HEK293 (cell line): ENCODE measurements around the gene C3AR1.

Experiments used
- EGR2 ChIP-seq: fragments of 450-650 bp; formaldehyde crosslinking; IDR thresholded peaks from 2 replicates; pipeline ENCODE4 v1.5.1; 2016; ENCODE audit warnings: low read depth, missing biosample characterization, missing genetic modification characterization
- GLI4 ChIP-seq: fragments of 450-650 bp; formaldehyde crosslinking; IDR thresholded peaks from 2 replicates; pipeline ENCODE4 v1.5.1; 2016; ENCODE audit warnings: missing biosample characterization, missing genetic modification characterization
- GLIS1 ChIP-seq: fragments of 450-650 bp; formaldehyde crosslinking; IDR thresholded peaks from 2 replicates; pipeline ENCODE4 v1.5.1; 2016; ENCODE audit warnings: missing biosample characterization, missing genetic modification characterization
- MEIS1 ChIP-seq: sonication (generic); formaldehyde crosslinking; IDR thresholded peaks from 2 replicates; pipeline ENCODE4 v1.8.1; 2022; ENCODE audit warnings: missing genetic modification reagents, mild to moderate bottlenecking, borderline replicate concordance
- PRDM6 ChIP-seq: fragments of 450-650 bp; formaldehyde crosslinking; IDR thresholded peaks from 2 replicates; pipeline ENCODE4 v1.5.1; 2017; ENCODE audit warnings: missing biosample characterization, missing genetic modification characterization
- SP7 ChIP-seq: fragments of 450-650 bp; formaldehyde crosslinking; IDR thresholded peaks from 2 replicates; pipeline ENCODE4 v1.5.1; 2016; ENCODE audit warnings: missing biosample characterization, missing genetic modification characterization
- YY2 ChIP-seq: fragments of 450-650 bp; formaldehyde crosslinking; IDR thresholded peaks from 2 replicates; pipeline ENCODE4 v1.5.1; 2016; ENCODE audit warnings: missing biosample characterization, missing genetic modification characterization
- ZBTB21 ChIP-seq: fragments of 450-650 bp; formaldehyde crosslinking; IDR thresholded peaks from 2 replicates; pipeline ENCODE4 v1.5.1; 2017; ENCODE audit warnings: missing biosample characterization, missing genetic modification characterization
- ZEB2 ChIP-seq: fragments of 450-650 bp; formaldehyde crosslinking; IDR thresholded peaks from 2 replicates; pipeline ENCODE4 v1.5.1; 2016; ENCODE audit warnings: missing biosample characterization, missing genetic modification characterization
- ZFP37 ChIP-seq: fragments of 450-650 bp; formaldehyde crosslinking; IDR thresholded peaks from 2 replicates; pipeline ENCODE4 v1.5.1; 2016; ENCODE audit warnings: missing biosample characterization, missing genetic modification characterization
- ZNF112 ChIP-seq: fragments of 450-650 bp; formaldehyde crosslinking; IDR thresholded peaks from 2 replicates; pipeline ENCODE4 v1.5.0; 2017; ENCODE audit warnings: missing biosample characterization, missing genetic modification characterization
- ZNF132 ChIP-seq: fragments of 450-650 bp; formaldehyde crosslinking; IDR thresholded peaks from 2 replicates; pipeline ENCODE4 v1.5.1; 2017; ENCODE audit warnings: missing biosample characterization, missing genetic modification characterization, borderline replicate concordance
- ZNF19 ChIP-seq: fragments of 450-650 bp; formaldehyde crosslinking; IDR thresholded peaks from 2 replicates; pipeline ENCODE4; 2016; ENCODE audit warnings: missing biosample characterization, missing genetic modification characterization, low read depth
- ZNF2 ChIP-seq: fragments of 450-650 bp; formaldehyde crosslinking; IDR thresholded peaks from 2 replicates; pipeline ENCODE4 v1.5.1; 2016; ENCODE audit warnings: missing biosample characterization, missing genetic modification characterization
- ZNF202 ChIP-seq: fragments of 450-650 bp; formaldehyde crosslinking; IDR thresholded peaks from 2 replicates; pipeline ENCODE4 v1.5.1; 2016; ENCODE audit warnings: missing biosample characterization, missing genetic modification characterization, borderline replicate concordance
- ZNF23 ChIP-seq: fragments of 450-650 bp; formaldehyde crosslinking; IDR thresholded peaks from 2 replicates; pipeline ENCODE4 v1.5.1; 2016; ENCODE audit warnings: missing biosample characterization, missing genetic modification characterization, borderline replicate concordance
- ZNF248 ChIP-seq: fragments of 450-650 bp; formaldehyde crosslinking; IDR thresholded peaks from 2 replicates; pipeline ENCODE4 v1.5.1; 2017; ENCODE audit warnings: missing biosample characterization, missing genetic modification characterization
- ZNF26 ChIP-seq: fragments of 450-650 bp; formaldehyde crosslinking; IDR thresholded peaks from 2 replicates; pipeline ENCODE4 v1.5.1; 2016; ENCODE audit warnings: missing biosample characterization, missing genetic modification characterization
- ZNF280C ChIP-seq: fragments of 450-650 bp; formaldehyde crosslinking; IDR thresholded peaks from 2 replicates; pipeline ENCODE4 v1.5.1; 2016; ENCODE audit warnings: missing biosample characterization, missing genetic modification characterization
- ZNF426 ChIP-seq: fragments of 450-650 bp; formaldehyde crosslinking; IDR thresholded peaks from 2 replicates; pipeline ENCODE4 v1.5.1; 2017; ENCODE audit warnings: missing biosample characterization, missing genetic modification characterization, mild to moderate bottlenecking, inconsistent platforms, moderate library complexity
- ZNF629 ChIP-seq: fragments of 450-650 bp; formaldehyde crosslinking; IDR thresholded peaks from 2 replicates; pipeline ENCODE4 v1.5.1; 2017; ENCODE audit warnings: missing biosample characterization, missing genetic modification characterization
- ZNF654 ChIP-seq: fragments of 450-650 bp; formaldehyde crosslinking; IDR thresholded peaks from 2 replicates; pipeline ENCODE4 v1.5.1; 2016; ENCODE audit warnings: low read depth, missing biosample characterization, missing genetic modification characterization
- ZNF76 ChIP-seq: fragments of 450-650 bp; formaldehyde crosslinking; IDR thresholded peaks from 2 replicates; pipeline ENCODE4; 2016; ENCODE audit warnings: low read depth, missing biosample characterization, missing genetic modification characterization, borderline replicate concordance
- TF ChIP-seq, protein P1 (sequence below): fragments of 450-650 bp; formaldehyde crosslinking; IDR thresholded peaks from 2 replicates; pipeline ENCODE4 v1.5.1; 2016; ENCODE audit warnings: missing biosample characterization, missing genetic modification characterization
- TF ChIP-seq, protein P2 (sequence below): fragments of 450-650 bp; formaldehyde crosslinking; optimal IDR thresholded peaks from 2 replicates; pipeline ENCODE3; 2016; ENCODE audit warnings: missing biosample characterization, mild to moderate bottlenecking, missing genetic modification characterization
- TF ChIP-seq, protein P3 (sequence below): fragments of 450-650 bp; formaldehyde crosslinking; IDR thresholded peaks from 2 replicates; pipeline ENCODE4 v1.5.1; 2016; ENCODE audit warnings: missing biosample characterization, missing genetic modification characterization, borderline replicate concordance

C3AR1 gene

GRCh38 chr12:8033153-8034044, 32.8 kb downstream of the C3AR1 start (continued):
- TF ChIP-seq ZNF76 (tag by site-specific recombination), result no peak
- no peak for TF ChIP-seq ZNF654 (tag by site-specific recombination)
- TF ChIP-seq SP7, result no peak; the same call in 1 of the 2 replicates
- no peak for TF ChIP-seq PRDM6 (tag by site-specific recombination)
- no peak for TF ChIP-seq MEIS1 (CRISPR knock-in tag)
- TF ChIP-seq ZNF112, result no peak
- TF ChIP-seq ZBTB21 (tag by site-specific recombination), result no peak
- no peak; the same call in 1 of the 2 replicates for TF ChIP-seq ZNF629
- TF ChIP-seq ZNF426, result no peak
- peak; percentile 73 for TF ChIP-seq GLIS1 (tag by site-specific recombination)
- no peak for TF ChIP-seq ZNF248 (tag by site-specific recombination)
- no peak for TF ChIP-seq ZNF26 (tag by site-specific recombination)
- TF ChIP-seq YY2 (tag by site-specific recombination), result no peak
- TF ChIP-seq ZNF202 (tag by site-specific recombination), result no peak
- TF ChIP-seq, protein P1, sequence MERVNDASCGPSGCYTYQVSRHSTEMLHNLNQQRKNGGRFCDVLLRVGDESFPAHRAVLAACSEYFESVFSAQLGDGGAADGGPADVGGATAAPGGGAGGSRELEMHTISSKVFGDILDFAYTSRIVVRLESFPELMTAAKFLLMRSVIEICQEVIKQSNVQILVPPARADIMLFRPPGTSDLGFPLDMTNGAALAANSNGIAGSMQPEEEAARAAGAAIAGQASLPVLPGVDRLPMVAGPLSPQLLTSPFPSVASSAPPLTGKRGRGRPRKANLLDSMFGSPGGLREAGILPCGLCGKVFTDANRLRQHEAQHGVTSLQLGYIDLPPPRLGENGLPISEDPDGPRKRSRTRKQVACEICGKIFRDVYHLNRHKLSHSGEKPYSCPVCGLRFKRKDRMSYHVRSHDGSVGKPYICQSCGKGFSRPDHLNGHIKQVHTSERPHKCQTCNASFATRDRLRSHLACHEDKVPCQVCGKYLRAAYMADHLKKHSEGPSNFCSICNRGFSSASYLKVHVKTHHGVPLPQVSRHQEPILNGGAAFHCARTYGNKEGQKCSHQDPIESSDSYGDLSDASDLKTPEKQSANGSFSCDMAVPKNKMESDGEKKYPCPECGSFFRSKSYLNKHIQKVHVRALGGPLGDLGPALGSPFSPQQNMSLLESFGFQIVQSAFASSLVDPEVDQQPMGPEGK (tag by site-specific recombination), result peak; percentile 78
- TF ChIP-seq ZFP37 (tag by site-specific recombination), result peak; percentile 28; the same call in 1 of the 2 replicates
- peak; percentile 73 for TF ChIP-seq EGR2 (tag by site-specific recombination)
- TF ChIP-seq GLI4, result no peak
- TF ChIP-seq, protein P2, sequence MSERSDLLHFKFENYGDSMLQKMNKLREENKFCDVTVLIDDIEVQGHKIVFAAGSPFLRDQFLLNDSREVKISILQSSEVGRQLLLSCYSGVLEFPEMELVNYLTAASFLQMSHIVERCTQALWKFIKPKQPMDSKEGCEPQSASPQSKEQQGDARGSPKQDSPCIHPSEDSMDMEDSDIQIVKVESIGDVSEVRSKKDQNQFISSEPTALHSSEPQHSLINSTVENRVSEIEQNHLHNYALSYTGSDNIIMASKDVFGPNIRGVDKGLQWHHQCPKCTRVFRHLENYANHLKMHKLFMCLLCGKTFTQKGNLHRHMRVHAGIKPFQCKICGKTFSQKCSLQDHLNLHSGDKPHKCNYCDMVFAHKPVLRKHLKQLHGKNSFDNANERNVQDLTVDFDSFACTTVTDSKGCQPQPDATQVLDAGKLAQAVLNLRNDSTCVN (tag by site-specific recombination), result no peak
- no peak for TF ChIP-seq ZNF19
- TF ChIP-seq ZNF280C (tag by site-specific recombination), result no peak
- TF ChIP-seq, protein P3, sequence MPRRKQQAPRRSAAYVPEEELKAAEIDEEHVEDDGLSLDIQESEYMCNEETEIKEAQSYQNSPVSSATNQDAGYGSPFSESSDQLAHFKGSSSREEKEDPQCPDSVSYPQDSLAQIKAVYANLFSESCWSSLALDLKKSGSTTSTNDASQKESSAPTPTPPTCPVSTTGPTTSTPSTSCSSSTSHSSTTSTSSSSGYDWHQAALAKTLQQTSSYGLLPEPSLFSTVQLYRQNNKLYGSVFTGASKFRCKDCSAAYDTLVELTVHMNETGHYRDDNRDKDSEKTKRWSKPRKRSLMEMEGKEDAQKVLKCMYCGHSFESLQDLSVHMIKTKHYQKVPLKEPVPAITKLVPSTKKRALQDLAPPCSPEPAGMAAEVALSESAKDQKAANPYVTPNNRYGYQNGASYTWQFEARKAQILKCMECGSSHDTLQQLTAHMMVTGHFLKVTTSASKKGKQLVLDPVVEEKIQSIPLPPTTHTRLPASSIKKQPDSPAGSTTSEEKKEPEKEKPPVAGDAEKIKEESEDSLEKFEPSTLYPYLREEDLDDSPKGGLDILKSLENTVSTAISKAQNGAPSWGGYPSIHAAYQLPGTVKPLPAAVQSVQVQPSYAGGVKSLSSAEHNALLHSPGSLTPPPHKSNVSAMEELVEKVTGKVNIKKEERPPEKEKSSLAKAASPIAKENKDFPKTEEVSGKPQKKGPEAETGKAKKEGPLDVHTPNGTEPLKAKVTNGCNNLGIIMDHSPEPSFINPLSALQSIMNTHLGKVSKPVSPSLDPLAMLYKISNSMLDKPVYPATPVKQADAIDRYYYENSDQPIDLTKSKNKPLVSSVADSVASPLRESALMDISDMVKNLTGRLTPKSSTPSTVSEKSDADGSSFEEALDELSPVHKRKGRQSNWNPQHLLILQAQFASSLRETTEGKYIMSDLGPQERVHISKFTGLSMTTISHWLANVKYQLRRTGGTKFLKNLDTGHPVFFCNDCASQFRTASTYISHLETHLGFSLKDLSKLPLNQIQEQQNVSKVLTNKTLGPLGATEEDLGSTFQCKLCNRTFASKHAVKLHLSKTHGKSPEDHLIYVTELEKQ (tag by site-specific recombination), result no peak
- TF ChIP-seq ZEB2 (tag by site-specific recombination), result 0 out of 2 replicates have a peak, but pooled peaks have one; percentile 26
- no peak for TF ChIP-seq ZNF2 (tag by site-specific recombination)
- no peak for TF ChIP-seq ZNF132 (tag by site-specific recombination)
- TF ChIP-seq ZNF23, result no peak
